WERI-Rb-1 (cell line): ENCODE measurements around the gene HTD2.

ENCODE experiments used
- DNase-seq: peaks from one replicate; pipeline ENCODE4 v3.0.0-alpha.2; 2020
- H3K27ac ChIP-seq: fragments of 250-450 bp; sonication (Bioruptor Pico); 2 replicates; pipeline ENCODE4 v1.5.1; 2020; ENCODE audit warnings: mild to moderate bottlenecking, moderate library complexity
- H3K27me3 ChIP-seq: fragments of 250-450 bp; sonication (Bioruptor Pico); 2 replicates; pipeline ENCODE4 v1.5.1; 2021; ENCODE audit warnings: mild to moderate bottlenecking, low read depth, moderate library complexity; ENCODE audit not compliant: insufficient read depth, severe bottlenecking
- H3K36me3 ChIP-seq: fragments of 250-450 bp; sonication (Bioruptor Pico); 2 replicates; pipeline ENCODE4 v1.5.1; 2020; ENCODE audit warnings: mild to moderate bottlenecking, moderate library complexity
- H3K4me3 ChIP-seq: 2 replicates; pipeline ENCODE4 v1.5.1; 2011; ENCODE audit warnings: low read depth, mild to moderate bottlenecking, control low read depth, low read length
- H3K9me3 ChIP-seq: fragments of 250-450 bp; sonication (Bioruptor Pico); 2 replicates; pipeline ENCODE4 v1.5.1; 2021; ENCODE audit warnings: mild to moderate bottlenecking, moderate library complexity; ENCODE audit not compliant: severe bottlenecking
- TF ChIP-seq, protein P1 (sequence below): IDR thresholded peaks from 2 replicates; pipeline ENCODE4 v1.5.1; 2011; ENCODE audit warnings: low read depth, mild to moderate bottlenecking, control low read depth, inconsistent platforms, low read length

HTD2 gene

DNA sequence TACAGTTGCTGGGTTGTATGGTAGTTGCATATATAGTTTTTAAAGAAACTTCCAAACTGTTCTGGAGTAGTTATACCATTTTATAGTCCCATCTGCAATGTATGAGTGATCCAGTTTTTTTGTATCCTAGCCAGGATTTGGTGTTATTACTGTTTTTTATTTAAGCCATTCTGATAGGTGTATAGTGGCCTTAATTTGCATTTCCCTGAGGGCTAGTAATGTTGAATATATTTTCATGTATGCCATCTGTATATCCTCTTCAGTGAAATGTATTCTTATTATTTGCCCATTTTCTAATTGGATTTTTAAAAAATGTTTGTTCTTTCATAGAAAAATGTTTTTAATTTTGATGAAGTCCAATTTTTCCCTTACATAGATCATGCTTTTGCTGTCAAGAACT, 55.5 kb downstream of the HTD2 start:
- Histone ChIP-seq H3K36me3 (no peaks in the 10 kb centered on the region), H3K27ac (no peak overlapping the region), H3K4me3 (no peak overlapping the region), H3K9me3 (no peaks in the 10 kb centered on the region), H3K27me3 (no peaks in the 10 kb centered on the region)
- TF ChIP-seq, protein P1, sequence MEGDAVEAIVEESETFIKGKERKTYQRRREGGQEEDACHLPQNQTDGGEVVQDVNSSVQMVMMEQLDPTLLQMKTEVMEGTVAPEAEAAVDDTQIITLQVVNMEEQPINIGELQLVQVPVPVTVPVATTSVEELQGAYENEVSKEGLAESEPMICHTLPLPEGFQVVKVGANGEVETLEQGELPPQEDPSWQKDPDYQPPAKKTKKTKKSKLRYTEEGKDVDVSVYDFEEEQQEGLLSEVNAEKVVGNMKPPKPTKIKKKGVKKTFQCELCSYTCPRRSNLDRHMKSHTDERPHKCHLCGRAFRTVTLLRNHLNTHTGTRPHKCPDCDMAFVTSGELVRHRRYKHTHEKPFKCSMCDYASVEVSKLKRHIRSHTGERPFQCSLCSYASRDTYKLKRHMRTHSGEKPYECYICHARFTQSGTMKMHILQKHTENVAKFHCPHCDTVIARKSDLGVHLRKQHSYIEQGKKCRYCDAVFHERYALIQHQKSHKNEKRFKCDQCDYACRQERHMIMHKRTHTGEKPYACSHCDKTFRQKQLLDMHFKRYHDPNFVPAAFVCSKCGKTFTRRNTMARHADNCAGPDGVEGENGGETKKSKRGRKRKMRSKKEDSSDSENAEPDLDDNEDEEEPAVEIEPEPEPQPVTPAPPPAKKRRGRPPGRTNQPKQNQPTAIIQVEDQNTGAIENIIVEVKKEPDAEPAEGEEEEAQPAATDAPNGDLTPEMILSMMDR = no peak
- no peak for DNase-seq

DNA sequence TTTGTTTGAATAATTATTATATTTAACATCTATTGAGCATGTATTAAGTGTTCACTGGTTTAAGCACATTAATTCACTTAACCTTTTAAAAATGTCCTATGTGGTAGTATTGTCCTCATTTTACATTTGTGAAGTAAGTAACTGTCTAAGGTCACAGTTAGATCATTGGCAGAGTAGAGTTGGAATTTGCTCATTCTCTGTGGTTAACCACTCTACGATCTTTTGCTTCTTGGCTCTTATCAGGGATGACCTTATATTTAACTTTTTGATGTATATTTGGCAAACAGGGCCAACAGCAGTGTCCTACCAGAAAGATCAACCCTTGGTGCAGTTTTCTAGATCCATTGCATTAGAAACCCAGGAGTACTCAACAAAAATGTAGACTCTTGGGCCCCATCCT, 60.4 kb downstream of the HTD2 start:
- H3K27me3 ChIP-seq = no peaks in the 10 kb centered on the region
- DNase-seq = no peak
- H3K9me3 ChIP-seq = no peaks in the 10 kb centered on the region
- no peaks in the 10 kb centered on the region for H3K36me3 ChIP-seq
- H3K4me3 ChIP-seq = no peak overlapping the region
- TF ChIP-seq, protein P1 = no peak
- no peak overlapping the region for H3K27ac ChIP-seq

DNA sequence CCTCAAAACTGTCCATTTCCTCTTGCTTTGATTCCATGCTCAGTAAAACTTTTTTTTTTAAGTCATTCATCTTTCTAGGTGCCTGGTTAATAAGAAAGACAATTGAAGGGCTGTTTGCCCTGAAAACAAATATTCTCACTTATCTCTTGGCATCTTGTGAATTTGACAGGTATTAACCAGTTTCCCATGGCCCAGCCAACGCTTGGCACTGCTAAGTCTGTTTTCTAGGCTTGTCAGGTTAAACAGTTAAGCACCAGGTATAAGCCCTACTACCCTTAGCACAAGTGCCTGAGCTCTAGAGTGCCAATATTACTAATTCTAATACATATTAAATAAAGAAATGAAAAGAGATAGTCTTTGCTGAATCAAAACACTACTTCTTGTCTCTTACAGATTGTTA, 62.7 kb downstream of the HTD2 start:
- Histone ChIP-seq H3K9me3 (no peaks in the 10 kb centered on the region), H3K27ac (no peak overlapping the region), H3K27me3 (no peaks in the 10 kb centered on the region), H3K36me3 (no peaks in the 10 kb centered on the region), H3K4me3 (no peak overlapping the region)
- TF ChIP-seq, protein P1 = no peak
- DNase-seq = no peak
